Sigmoid colon (tissue), 4 donors: ENCODE data around the gene DIPK1B.

Source experiments
- EP300 ChIP-seq, 4 donors: sonication (generic); formaldehyde crosslinking; IDR thresholded peaks; one replicate each; pipeline ENCODE4 v1.6.1; 2017; ENCODE audit warnings: antibody characterized with exemption in 4 of 4
- POLR2A ChIP-seq, 2 donors: fragments of 450-650 bp; IDR thresholded peaks; one replicate each; pipeline ENCODE4 v1.6.1; 2016; ENCODE audit warnings: antibody characterized with exemption in 2 of 2, mild to moderate bottlenecking in 2 of 2, moderate library complexity in 2 of 2
- TF ChIP-seq, protein P1 (sequence below), 4 experiments: fragments of 450-650 bp in 3 of 4; fragments of 200-600 bp in 1 of 4; IDR thresholded peaks; one replicate each; pipeline ENCODE4 v1.5.1; 2016 to 2019; ENCODE audit warnings: antibody characterized with exemption in 4 of 4, mild to moderate bottlenecking in 3 of 4, moderate library complexity in 2 of 4

DNA sequence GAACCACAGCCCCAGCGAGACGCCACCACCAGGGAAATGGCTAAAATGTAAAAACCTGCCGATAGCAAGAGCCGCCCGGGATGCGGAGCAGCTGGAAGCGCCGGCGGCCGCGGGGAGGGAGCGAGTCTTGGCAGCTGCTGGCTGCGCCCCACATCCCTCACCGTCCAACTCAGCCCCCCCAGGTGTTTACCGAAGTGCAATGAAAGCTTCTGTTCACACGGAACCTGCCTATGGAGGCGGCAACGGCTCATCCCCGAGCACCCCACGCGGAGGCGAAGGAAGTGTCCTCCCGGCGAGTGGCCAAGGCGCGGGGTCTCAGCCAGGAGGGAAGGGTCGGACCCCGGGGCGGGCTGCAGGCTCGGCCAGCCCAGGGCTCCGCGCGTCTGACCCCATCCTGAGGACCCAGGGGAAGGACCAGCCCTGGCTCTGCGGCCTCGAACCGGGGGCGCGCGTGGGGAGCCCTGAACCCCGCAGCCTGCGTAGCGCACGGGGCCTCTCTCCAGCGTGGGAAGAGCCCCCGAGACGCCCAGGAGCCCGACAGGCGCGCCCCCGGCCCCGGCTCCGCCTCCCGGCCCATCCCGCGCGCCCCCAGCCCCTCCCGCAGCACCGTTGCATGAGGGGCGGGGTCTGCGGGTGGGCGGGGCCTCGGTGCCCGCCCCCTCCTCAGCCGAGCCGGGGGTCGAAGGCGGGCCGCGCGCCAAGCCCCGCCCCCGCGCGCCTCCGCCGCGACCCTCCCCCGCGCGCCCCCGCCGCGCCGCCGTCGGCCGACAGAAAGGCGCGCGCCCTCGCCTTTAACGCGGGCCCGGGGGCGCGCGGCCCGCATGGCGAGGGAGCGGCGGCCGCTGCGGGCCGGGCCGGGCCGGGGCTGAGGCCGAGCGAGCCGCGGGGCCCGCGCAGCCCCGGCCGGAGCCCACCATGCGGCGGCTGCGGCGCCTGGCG is at the start of gene DIPK1B:
- TF ChIP-seq, protein P1, sequence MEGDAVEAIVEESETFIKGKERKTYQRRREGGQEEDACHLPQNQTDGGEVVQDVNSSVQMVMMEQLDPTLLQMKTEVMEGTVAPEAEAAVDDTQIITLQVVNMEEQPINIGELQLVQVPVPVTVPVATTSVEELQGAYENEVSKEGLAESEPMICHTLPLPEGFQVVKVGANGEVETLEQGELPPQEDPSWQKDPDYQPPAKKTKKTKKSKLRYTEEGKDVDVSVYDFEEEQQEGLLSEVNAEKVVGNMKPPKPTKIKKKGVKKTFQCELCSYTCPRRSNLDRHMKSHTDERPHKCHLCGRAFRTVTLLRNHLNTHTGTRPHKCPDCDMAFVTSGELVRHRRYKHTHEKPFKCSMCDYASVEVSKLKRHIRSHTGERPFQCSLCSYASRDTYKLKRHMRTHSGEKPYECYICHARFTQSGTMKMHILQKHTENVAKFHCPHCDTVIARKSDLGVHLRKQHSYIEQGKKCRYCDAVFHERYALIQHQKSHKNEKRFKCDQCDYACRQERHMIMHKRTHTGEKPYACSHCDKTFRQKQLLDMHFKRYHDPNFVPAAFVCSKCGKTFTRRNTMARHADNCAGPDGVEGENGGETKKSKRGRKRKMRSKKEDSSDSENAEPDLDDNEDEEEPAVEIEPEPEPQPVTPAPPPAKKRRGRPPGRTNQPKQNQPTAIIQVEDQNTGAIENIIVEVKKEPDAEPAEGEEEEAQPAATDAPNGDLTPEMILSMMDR (IDR thresholded peaks at IDR 0.05) = no peak
- TF ChIP-seq POLR2A (IDR thresholded peaks at IDR 0.05) (no peak), EP300 (IDR thresholded peaks at IDR 0.05) (no peak)
